ENCODE measurements around the gene ARID1B.

ARID1B gene

DNA sequence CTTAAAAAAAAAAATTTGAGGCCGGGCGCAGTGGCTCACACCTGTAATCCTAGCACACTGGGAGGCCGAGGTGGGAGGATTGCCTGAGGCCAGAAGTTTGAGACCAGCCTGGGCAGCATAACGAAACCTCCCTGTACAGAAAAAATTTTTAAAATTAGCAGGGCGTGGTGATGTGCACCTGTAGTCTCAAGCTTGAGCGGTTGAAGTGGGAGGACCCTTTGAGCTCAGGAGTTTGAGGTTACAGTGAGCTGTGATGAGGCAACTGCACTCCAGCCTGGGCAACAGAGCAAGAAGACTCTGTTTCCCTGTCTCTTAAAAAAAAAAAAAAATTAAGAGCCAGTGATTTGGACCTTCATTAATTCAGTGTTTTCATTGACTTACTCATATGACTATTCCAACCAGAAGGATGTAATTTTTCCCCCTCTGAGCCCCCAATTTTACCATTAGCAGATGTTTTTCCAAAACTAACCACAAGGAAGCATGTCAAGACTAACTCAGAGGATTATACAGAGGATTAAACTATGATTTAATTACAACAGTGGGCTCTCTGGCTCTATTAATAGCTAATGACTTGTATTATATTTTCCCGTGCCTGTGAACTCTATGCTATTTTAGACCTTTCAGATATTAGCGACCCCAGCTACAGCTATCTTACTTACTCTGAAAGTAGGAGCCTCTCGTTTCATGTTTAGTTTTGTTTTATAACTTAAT lies 75.1 kb downstream of the ARID1B start:
- DNase-seq (ENCODE audit: low spot score), result no peak

DNA sequence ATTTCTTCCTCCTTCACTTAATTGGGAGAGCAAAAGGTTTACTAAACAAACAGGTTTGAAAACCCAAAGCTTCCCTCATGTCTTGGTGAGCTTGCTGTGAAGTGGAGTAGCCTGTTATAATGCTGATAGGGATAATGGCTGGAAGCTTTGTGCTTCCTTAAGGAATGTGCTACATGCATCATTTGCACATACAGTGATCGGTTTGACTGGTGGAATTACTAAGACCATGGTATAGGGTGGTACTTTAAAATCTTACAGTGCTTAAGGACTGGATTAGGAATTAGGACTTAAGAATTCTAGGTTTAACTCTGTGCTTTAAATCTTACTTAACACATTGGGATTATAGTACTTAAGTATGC lies 75.7 kb downstream of the ARID1B start:
- no peak for DNase-seq (ENCODE audit: low spot score)

DNA sequence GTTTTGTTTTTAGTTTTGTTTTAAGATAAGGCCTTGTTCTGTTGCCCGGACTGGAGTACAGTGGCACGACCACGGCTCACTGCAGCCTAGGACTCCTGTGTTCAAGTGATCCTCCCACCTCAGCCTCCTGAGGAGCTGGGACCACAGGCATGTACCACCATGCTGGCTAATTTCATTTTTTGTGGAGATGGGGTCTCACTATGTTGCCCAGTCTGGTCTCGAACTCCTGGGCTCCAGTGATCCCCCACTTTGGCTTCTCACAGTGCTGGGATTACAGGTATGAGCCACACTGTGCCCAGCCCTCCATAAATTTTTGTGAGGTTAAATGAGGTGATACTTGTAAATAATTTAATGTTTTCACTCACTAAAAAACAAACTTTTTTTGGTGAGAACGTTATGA lies 76.6 kb downstream of the ARID1B start:
- no peak for DNase-seq (ENCODE audit: low spot score)

DNA sequence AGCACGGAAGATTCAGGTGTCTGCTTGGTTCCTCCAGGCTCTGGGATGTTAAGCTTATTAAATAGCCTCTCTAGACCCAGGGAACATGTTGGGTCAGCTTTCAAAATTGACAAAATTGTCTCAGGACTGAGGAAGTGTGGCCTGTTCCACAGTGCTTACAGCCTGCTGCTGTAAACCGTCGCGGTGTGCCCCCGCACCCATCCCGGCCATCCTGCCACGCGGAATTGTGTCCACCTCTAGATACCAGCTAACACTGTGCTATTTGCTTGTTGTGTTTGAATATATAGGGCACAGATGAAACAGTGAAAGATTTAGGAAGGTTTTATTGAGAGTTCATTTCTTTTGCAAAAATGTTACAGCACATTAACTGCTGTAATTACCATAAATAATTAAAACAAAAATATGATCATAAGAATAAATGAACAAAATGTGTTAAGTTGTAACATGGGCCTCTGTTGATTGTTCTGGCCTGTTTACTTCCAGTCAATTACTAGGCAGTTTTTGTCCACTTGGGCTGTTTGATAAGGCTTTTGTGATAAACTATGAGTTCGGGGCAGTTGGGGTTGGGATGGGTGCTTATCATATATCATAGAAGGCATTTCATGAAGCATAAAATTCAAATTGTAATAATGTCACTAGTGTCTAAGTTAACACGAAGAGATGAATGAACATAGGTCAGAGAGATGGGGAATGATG lies 77.4 kb downstream of the ARID1B start:
- no peak for DNase-seq (ENCODE audit: low spot score)

DNA sequence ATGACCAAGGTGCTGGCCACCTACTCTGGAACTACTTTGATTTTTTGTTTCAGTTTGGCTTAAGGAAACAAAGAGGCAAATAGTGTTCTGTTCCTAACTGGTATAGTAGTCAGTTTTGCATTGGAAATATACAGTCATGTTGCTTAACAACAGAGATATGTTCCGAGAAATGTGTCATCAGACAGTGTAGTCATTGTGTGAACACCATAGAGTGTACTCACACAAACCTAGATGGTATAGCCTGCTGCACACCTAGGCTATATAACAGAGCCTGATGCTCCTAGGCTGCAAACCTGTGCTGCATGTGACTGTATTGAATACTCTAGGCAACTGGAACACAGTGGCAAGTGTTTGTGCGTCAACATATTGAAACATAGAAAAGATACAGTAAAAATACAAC lies 80.4 kb downstream of the ARID1B start:
- peak; percentile 4 for DNase-seq (ENCODE audit: low spot score)

DNA sequence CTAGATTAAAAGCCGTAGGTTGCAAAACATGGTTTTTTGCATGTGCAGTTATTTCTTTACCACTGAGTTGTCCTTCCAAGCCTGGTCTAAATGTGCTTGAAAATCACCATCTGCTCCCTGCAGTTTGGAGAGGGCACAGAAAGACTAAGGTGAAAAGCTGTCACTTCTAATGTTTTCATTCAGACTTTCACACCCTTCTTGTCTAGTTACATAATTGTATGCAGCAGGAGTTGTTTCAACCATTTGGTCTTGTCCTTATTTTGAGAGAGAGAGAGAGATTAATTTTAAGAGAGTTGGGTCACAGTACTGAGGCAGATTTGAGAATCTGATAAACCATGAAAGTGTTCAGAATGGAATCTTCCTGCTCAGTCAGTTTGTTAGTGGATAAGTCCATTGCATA lies 82.5 kb downstream of the ARID1B start:
- no peak for DNase-seq (ENCODE audit: low spot score)

DNA sequence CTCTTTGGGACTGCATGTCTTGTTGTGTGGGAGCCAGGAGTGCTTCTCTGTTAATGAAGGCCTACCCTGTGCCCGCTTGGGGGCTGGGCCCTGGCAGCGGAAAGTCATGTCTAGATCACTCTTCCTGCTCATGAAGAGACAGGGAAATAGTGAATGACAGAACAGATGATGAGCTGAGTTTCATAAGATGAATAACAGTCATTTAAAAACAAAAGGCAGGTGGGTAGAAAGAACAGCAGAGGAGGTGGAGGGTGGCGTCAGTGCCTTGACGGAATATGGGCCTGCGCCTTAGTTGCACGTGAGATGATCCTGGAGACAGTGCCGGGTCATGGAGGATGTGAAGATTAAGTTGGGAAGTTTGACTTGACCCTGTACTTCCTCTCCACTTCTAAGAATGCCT lies 85.5 kb downstream of the ARID1B start:
- DNase-seq (ENCODE audit: low spot score), result no peak

DNA sequence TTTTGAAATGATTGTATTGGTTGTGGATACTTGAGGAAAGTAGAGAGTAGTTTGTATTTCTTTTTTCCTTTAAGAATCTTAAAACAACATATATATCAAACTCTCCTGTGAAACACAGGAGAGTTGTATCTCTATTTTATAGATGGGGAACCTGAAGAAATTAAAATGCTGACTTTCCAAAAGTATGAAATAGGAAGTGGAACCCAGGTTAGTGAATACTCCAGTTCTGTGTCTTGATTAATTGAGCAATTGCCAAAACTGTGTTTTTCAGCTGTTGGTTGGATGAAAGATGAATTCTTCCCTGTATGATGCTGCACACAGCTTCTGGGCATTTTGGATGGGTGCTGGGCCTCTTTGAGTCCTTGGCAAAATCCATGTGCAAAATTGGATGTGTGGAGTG lies 86.3 kb downstream of the ARID1B start:
- no peak for DNase-seq (ENCODE audit: low spot score)

DNA sequence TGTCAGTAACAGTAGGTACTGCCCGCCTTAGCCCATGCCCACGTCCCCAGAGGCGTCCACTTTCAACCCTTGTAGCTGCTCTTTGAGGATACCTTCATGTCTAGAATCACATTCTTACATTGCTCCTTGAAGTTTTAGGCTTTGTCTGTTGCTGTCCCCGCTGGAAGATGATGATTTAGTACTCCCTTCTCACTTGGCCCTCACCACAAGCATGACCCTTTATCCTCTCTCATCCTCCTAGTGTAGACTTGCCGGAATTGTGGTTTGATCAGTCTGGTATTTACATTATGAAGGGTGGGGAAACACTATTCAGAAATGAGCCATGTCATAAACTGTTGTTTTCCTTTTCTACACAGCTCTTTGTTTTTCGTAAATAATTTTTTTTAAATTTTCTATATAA lies 87.4 kb downstream of the ARID1B start:
- DNase-seq (ENCODE audit: low spot score), result no peak

DNA sequence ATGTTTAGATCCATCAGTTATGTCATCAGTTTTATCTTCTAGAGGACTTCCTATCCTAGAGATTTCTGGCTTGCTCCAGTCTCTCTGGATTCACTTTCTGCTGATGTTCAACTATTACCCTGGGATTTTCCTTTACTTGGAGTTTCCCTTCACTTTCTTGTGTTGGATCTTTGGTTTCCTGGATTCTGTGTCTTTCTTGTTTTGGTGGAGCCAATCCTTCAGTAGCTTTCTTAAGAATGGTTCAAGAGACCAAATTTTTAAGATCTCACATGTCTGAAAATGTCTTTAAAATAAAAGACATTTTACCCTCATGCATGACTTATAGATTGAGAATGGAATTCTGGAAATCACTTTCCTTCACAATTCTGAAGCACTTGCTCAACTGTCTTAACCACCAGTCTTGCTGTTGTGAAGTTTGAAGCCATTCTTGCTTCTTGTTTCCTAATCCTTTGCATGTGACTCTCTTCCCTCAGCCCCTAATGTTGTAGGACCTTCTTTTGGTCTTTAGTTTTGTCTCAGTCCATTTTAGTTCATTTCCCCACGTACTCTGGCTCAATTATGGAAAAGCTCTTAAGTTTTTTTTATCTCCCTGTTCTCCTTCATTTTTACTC lies 87.9 kb downstream of the ARID1B start:
- DNase-seq (ENCODE audit: low spot score), result no peak

DNA sequence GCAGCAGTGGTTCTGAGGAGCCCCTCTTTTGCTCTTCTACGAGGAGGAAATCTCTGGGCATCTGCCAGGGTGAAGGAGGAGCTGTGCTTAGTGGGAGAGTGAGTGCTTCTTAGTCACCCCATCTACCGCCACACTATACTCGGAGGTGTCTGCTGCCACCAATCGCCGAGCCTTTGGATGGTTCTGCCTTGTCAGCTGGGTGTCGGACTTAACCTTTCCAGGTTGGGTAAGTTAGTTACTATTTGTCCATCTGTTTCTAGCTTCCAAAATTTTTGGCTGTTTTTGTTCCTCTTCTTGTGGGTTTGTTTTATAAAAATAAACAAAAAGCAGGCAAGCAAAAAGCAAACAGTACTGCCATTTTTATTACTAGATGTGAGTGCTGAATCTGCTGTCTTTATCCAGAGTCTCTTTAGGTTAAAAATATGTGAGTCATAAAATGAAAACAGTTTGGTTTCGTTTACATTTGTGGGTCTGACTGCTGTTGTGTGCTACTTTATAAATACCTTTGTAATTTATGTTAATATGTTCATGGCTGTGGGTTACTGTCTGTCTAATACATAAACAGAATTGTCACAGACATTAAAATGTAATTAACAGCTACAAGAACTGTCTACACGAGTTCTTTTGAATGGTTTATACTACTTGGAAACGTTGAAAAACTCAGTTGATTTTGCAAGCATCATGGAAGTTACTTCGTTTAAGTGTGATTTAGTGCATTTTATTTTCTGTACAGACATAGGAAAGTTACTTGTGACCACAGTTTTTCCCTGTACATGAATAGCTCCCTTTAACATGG lies 89.2 kb downstream of the ARID1B start:
- DNase-seq (ENCODE audit: low spot score), result no peak

DNA sequence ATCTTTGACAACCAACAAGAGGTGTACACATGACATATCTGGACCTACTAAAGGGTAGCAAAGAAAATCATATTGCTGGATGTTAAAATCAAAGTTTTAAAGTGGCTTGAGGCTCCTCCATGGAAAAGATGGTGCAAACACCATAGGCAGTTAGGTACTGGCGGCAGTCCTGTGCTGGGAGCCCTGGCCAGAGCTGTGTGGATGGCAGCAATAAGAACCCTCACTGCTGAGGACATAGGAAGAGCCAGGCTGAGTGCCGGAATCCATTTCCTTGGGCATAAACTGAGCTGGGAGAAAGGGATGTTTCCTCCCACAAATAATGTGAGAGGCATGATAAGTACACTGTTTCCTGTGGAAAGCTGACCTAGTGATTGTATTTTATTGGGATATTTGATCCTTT lies 89.9 kb downstream of the ARID1B start:
- DNase-seq (ENCODE audit: low spot score), result no peak

DNA sequence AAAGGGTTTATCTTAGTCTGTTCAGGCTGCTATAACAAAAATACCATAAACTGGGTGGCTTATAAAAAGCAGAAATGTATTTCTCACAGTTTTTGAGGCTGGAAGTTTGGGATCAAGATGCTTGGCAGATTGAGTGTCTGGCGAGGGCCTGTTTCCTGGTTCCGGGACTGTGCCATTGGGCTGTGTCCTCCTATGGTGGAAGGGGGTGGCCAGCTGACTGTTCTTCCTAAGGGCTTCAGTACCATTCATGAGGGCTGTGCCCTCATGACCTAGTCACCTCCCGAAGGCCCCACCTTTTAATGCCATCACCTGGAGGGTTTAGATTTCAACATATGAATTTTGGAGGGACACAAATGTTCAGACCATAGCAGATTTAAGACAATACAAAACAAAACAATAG lies 91.2 kb downstream of the ARID1B start:
- DNase-seq (ENCODE audit: low spot score), result no peak

DNA sequence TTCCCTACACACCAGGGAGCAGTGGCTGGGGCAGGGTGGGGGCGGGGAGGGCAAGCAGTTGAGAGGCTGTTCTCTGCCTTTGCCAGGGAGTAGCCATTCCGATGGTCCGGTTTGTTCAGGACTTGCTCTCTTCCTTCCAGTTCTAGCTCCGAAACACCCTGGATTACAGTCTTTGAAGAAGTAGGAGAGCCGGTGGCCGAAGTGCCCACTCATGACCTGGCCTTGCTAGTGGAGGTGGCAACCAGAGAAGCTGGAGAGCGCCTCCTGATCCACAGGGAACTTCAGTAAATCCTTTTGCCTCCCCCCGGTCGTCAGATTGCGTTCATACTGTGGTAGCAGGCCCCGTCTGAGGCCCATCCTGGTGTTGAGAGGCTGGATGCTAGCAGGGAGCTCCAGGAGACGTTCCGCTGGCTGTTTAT lies 92.8 kb downstream of the ARID1B start:
- DNase-seq (ENCODE audit: low spot score), result no peak

DNA sequence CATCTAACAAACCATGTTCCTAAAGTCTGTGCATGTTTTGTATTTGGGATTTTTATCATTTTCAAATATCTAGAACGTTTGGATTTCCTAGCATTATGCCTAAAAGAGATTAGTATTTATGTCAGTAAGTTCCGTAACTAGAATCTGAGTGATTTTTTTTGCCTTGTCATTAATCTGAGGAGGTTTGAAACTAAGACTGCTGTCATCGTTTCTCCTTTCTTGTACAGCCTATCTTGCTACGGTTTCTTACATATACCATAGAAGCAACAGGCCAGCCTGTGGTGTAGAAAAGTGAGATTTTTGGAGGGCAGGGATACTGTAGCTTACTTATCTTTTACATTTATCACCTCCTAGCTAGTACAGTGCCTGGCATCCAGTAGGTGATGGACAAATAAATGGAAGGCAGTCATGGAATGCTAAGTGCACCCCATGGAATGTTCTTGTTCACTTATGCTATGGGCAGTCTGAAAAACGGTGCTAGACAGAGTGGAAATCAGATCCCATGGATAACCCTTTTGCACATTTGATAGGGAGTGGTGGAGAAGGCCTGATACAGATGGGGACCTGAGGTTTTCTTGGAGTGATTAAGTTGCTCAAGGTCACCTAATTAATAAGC lies 93.9 kb downstream of the ARID1B start:
- no peak for DNase-seq (ENCODE audit: low spot score)

DNA sequence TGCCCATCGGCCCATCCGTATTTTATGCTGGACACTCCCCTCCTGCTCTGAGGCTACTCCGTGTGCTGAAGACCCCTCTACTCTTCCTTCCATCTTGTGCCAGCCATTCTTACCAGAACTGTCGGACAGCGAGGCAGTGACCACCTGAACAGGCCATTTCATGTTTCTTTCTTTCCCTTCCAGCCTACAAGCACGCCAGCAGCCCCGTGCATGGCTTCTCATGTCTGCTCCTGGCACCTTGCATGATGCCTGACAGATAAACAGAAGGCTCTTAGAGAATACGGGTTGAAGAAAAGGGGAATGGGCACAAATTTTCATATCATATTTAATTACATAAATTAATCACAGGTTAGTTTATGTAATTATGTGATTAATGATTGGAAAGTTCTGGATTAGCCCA lies 95.7 kb downstream of the ARID1B start:
- no peak for DNase-seq (ENCODE audit: low spot score)

DNA sequence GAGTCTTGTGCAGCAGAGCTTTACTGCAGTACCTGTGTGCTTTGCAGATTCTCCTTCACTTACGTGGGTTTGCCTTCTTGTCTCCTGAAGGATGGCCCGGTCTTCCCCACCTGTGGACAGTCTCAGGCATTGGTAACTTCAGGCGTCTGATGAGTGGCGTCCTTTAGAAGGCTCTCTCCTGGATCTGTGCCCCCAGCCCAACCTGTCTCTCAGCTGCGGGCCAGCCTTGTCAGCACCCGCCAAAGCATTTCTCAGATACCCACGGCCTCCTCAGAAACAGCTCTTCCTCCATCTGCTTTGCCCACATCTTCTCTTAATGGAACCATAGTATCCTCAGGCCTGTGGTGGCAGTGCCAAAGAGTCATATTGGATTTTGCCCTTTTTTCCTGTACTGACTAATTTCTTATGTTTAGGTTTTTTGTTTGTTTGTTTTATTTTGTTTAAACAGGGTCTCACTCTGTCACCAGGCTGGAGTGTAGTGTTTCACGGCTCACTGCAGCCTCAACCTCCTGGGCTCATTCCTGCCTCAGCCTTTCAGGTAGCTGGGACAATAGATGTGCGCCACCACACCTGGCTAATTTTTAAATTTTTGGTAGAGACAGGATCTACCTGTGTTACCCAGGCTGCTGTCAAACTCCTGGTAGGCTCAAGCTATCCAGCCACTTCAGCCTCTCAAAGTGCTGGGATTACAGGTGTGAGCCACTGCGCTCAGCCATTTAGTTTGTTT lies 96.6 kb downstream of the ARID1B start:
- DNase-seq (ENCODE audit: low spot score), result no peak

DNA sequence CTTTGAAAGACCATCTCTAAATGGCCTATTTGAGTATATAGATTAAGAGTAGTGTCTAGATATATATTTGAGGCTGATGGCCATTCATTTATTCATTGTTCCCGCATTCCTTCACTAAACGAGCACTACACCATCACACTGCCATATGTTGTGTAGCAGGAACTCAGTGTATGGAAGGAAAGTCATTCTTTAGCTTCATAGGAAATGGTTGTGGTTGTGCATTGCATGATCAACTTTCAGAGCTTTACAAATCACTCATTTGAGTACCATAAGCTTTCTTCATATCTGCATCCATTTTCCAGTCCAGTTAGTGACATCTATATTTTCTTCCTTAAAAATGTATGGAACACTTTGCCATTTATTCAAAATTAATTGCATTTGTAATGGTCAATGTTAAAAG lies 97.9 kb downstream of the ARID1B start:
- DNase-seq (ENCODE audit: low spot score), result no peak

DNA sequence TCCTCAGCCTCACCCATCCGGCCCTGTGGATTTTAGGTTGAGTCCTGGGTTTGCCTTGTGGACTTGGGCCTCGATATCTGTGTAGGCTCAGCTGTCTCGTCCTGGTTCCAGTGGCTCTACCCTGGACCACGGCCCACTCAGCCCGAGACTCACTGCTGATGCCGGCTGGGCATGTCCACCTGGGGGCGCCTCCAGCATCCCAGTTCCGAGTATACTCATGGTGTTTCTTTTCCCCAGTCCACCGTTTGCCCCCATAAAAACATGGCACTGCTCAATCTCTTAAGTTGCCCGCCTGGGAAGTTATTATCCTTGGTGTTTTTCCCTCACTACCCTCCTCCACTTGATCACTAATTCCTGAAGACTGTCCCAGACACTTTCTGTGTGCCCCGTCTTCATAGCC lies 99.1 kb downstream of the ARID1B start:
- no peak for DNase-seq (ENCODE audit: low spot score)

DNA sequence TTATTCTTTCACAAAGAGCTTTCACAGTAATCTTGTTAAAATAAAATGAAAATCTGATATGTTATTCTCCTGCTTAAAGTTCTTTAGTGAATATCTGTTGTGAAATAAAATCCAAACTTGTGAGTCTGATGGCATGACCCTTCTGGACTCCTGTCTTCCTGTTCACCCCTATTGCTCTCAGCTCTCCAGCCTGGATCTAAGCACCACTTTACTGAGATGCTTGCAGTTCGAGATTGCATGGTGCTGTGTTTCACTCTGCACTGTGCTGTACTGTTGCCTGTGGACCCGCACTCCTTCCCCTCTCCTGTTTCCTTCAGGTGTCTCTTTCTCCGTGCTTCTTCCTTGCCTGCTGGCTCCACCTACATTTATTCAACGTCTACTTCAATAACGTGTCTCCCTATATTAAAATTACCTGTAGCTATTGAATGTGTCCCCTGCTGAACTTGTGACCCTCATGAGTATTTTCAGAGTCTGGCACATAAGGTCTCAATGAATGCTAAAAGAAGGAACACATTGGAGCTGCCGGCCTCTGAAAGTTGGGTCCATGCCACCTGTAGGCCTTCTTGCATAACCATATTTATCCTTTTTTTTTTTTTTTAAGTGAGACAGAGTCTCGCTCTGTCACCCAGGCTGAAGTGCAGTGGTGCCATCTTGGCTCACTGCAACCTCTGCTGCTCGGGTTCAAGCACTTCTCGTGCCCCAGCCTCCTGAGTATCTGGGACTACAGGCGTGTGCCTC lies 100.1 kb downstream of the ARID1B start:
- no peak for DNase-seq (ENCODE audit: low spot score)

DNA sequence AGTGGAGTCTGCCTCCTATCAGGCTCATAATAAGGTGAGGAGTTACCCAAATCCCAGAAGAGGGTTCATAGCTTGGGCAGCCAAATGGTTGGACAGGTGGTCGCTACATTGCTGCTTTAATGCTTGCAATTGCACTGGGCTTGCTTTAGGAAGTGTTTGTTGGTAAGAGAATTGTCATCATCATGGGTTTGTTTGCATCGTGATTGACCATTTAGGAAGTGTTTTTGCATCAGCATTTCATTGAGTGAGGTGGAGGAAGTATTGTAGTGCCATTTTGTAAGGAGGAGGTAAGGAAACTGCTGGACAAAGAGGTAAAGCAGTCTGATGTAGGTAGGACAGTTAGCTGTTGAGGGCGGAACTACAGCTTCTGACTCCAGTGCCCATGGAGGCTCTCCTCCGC lies 101.5 kb downstream of the ARID1B start:
- DNase-seq (ENCODE audit: low spot score), result no peak

Measured in COLO829 (cell line).